Iris pigment epithelial cell (primary cell): ENCODE data around the gene EPAS1.

ENCODE experiments used
- DNase-seq: peaks from one replicate; pipeline ENCODE4 v3.0.0-alpha.2; 2011; ENCODE audit warnings: low read depth

EPAS1 gene

DNA sequence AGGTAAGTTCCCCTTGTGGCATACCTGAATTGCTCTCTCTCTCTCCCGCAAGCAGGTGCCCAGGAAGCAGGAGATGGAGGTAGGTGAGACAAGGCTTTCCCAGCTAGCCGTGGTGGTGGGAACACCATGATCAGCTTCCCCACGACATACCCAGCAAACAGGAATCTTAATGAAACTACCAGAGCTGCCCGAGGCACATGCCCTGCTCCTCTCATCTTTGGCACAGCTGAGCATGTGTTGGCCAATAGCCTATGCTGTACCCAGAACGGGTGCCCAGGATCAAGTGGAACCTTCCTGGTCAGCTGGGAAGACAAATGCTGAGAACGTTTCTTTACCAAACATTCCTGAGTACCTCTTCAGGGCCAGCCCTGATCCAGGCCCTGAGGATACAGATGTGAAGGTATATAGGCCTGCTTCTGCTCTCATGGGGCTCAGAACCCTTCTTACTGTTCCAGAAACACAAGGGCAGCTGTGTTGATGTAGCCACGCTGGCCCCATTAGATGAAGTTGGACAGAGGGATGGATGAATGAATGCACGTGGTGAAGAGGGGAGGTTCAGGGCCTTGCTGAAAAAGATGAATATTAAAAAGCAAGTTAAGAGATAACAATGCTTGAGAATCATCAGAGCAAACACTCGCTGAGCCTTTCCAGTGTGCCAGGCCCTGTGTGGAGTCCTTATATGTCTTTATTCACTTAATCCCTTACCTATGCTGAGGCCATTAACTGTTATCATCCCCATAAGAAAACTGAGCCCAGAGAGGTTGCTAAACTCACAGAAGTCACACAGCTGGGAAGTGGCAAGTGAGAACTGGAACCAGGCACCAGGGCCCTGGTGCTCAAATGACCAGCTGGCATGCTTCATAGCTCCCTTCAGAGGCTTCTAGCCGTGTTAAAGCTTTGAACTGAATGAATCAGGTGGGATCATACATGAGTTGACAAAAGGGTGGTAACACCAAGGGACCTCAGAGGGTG lies 113.4 kb downstream of the EPAS1 start:
- DNase-seq = no peak

DNA sequence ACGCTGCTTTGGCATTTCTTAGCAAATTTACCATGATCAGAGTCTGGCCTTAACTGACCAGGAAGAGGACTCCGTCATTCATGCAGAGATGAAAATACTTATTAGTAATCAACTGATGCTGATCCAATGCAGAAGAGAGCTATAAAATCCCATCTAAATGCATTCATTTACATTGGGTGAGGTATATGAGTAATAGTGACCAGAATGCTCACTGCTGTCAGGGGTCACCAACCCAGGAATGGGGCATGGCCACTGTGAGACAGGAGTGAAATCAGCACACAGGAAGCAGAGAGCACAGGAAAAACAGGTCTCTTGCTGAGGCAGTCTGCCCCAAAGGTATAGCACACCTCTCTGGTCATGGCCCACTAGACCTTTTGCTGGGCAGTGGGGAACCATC lies 114.0 kb downstream of the EPAS1 start:
- DNase-seq = no peak

DNA sequence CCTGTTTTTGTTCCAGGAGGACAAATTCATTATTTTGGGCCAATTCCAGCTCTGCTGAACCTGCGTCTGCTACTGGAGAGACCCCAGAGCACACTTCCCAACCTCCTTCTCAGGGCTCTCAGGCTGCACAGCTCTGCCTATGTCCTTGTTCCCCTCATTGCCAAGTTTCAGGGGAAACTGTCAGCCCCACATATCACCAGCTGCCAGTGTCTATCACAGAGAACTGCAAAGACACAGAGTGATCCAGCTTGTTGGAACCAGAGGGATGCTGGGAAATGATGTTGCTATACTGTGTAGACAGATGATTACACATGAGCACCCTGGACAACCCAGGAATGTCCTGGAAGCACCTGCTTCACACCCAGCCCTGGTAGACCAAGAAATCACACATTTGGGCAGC lies 114.8 kb downstream of the EPAS1 start:
- no peak for DNase-seq

DNA sequence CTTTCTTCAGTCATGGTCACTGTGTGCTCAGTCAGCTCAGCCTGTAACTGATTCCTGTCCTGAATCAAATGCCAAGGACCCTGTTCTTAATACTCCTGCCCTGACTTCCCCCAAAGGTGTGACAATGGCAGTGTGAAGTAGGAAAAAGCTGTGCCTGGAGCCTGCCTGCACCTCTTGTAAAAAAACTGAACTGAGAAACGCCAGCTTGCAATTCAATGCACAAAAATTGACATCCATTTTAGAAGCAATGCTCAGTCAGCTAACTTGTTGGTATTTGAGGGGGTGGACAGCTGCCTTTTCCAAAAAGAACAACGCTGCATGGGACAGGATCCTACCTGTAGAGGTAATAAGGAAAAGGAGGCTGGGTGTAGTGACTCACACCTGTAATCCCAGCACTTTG lies 115.9 kb downstream of the EPAS1 start:
- DNase-seq = no peak

DNA sequence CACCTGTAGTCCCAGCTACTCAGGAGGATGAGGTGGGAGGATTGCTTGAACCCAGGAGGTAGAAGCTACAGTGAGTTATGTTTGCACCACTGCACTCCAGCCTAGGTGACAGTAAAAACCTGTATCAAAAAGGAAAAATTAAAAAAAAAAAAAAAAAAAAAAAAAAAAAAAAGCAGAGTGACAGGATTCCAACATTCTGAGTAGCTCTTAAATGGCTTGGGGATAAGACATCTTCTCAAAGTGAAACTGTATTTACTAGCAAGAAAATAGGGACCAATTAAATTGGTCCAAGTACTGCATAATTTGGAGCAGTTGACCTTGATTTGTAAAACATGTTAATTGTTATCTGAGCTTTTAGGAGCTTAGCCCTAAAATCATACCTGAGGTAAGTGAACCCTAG lies 116.4 kb downstream of the EPAS1 start:
- DNase-seq = no peak

DNA sequence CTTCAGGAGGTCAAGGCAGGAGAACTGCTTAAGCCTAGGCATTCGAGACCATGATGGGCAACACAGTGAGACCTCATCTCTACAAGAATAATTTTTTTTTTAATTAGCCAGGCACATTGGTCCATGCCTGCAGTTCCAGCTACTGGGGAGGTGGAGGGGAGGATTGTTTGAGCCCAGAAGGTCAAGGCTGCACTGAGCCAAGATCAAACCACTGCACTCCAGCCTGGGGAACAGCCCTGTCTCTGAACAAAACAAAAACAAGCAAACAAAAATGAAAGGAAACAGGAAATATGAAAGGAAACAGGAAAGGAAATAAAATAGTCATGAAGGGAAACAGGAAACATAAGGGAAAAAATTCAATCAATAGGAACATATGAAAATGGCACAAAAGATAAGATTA lies 117.5 kb downstream of the EPAS1 start:
- DNase-seq = no peak

DNA sequence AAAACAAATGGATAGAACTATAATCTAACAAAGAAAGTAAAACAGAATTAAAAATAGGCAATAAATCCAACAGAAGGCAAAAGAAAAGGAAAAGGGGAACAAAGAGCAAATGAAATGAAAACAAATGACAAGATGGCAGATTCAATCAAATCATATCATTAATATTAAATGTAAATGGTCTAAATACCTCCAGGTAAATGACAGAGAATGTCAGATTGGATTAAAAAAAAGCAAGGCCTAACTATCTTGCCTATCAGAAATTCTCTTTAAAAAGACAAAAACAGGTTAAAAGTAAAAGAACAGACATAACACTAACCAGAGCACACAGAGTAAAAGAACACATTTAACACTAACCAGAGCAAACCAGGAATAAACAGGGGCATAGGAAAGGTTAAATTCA lies 119.1 kb downstream of the EPAS1 start:
- no peak for DNase-seq

DNA sequence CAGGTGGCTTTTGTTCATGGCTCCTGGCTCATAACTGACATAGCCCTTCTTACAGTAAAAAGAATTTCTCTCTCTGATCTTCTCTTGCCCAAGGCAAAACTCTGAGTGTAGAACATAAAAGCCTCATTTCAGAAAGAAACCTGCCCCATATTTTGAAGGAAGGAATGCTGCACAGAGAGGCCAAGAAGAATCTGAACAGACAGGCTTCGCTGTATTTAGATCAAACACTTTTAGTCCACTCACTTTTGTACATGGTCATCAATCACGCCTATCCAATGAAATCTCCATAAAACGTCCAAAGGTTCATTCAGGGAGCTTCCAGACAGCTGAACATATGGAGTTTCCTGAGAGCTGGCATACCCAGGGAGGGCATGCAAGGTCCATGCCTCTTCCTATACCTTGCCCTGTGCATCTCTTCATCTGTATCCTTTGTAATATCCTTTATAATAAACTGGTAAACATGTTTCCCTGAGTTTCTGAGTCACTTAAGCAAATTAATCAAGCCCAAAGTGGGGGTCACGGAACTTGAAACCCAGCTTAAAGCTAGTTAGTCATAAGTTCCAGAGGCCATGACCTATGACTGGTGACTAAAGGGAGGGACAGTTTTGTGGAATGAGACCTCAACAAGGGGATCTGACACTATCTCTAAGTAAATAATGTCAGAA lies 119.7 kb downstream of the EPAS1 start:
- DNase-seq = no peak

DNA sequence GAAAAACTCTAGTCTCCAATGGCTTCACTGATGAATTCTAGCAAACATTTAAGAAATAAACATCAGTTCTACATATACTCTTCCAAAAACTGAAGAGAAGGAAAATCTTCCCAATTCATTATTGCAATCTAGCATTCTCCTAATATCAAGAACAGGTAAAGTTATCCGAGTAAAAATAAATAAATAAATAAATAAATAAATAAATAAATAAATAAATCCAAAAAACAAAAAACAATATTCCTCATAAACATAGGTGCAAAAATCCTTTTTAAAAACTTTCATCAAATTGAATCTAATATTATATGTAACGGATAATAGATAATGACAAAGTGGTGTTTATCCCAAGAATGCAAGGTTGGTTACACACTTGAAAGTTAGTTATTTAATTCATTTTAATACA lies 123.7 kb downstream of the EPAS1 start:
- no peak for DNase-seq

DNA sequence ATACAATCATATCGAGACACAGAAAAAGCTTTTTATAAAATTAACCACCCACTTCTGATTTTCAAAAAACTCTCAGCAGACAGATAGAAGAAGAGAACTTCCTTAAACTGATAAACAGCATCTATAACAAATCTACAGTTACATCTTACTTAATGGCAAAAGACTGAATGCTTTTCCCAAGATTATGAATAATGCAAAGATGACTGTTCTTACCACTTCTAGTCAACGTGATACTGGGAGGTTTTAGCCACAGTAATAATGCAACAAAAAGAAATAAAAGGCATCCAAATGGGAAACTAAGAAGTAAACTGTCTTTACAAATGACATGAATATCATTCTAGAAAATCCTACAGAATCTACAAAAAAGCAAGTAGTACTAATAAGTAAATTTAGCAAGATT lies 124.2 kb downstream of the EPAS1 start:
- no peak for DNase-seq

DNA sequence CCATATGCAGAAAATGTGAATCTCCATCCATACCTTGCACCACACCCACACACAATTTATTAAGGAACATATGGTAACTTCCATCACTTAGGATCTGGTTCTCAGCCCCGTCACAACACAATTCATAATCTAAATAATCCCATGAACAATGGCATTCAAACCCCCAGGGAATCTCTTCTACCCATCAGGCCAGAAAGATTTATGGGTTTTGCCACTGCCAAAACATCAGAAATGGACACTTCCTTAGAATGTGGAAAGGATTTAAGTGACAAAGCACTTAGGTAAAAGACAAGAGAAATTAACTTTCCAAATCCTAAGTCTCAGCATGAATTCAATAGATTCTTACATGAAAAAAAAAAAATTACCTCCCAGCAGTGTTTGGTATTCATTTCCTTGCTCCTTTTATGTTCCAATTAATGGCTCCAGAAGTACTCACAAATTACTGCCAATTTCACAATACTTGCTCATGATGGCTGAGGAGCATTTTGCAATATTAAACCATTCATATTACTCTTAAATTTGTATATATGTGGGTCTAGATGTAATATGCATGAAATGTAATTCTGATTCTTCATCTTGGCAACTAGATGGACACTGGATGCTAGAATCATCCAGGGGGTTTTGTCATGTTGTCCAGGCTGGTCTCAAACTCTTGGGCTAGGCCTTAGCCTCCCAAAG lies 125.6 kb downstream of the EPAS1 start:
- DNase-seq = no peak

DNA sequence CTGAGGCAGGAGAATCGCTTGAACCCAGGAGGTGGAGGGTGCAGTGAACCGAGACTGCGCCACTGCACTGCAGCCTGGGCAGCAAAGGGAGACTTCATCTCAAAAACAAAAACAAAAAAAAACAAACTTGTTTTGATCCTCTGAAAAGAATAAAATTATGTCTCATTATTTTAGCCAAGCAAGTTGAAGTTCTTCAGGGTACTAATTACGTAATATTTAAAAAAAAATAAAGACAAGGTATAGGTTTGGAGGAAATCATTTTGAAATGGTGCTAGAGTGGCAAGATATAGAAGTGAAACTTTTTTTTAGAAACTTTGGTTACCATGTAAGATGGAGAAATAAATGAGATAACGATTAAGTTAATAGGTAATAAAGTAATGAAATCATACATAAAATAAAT lies 127.7 kb downstream of the EPAS1 start:
- DNase-seq = no peak

DNA sequence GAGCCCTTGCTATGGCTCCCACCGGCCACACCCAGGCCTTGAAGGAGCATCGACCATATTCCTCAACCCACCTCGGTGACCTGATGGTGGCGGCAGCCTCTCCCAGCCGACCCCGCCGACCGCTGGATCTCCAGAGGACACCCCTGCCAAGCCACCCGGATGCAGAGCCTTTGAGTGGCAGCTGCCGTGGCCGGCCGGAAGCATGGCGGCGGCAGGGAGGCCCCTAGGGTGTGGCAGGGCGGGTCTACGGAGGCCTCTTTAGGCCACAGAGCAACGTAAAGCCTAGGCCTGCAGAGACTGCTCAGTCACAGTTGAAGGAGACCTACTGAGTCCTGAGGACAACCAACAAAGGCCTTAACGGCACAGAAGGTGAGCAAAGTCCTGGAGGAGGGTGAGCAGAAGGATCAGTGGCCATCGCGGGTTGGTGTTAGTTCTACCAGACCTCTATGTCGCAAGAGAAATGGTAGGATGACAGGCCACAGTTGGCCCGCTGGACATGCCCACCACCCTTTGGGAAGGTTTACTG lies 131.8 kb downstream of the EPAS1 start:
- no peak for DNase-seq

DNA sequence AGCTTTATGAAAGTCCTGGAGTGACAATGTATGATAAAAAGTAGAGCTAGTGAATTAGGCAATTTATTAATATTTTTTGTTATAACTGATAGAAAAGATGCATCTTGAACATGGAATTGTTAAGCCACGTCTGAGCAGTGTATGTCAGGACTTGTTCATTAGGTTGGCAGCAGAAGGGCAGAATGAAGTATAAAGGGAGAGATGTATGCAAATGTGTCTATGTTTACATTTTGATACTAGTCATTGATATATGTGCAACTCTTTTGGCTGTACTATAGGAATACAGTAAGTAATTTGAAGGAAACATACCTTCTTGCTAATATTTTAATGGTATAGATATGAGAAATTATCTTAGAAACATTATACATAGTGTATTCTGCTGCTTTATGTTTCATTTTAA lies 133.2 kb downstream of the EPAS1 start:
- DNase-seq = no peak

DNA sequence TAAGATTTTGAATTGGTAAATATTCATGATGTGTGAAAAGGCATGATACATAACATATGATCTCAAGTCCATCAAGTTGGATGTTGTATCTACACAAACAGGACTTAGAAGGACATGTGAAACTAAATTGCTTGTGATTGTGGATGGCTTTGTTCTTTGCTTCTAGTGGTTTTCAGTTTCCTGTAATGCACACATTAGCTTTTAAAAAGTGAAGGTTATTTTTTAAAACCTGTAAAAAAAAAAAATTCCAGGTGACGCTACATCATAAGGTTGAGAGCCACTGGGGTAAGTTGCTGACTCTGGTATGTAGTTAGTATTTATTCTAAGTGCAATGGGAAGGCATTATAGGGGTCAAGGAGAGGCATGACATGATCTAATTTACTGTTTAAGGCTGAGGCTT lies 133.8 kb downstream of the EPAS1 start:
- DNase-seq = no peak

DNA sequence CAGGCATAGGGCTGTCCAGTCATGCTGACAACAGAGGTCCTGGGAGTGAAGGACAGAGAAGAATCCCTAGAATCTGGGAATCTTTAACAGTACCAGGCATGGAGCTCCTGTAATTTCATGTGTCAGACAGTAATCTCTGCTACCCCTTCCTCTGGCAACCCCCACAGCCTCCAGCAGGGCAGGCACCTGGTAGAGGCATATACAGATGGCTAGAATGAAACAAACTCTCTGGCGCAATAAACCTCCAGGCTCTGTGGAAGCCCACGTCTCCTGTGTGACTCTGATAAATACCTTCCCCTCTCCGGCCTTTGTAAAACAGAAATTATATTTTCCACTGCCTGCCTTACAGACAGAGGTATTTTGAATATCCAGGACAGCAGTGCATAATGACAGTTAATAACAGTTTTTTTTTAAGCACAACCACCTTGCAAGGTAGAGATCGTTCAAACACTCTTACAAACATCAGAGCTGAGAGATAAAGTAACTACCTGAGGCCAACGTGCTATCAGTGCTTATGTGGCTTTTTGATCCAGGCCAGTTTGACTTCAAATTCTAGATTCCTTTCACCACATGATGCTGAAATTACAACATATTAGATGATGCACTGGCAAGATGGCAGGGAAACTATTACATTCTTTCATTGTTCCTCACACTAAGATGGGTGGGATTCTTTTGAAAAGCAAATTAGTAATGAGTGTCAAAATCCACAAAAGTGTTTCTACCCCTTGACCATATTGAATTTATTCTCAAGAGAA lies 134.5 kb downstream of the EPAS1 start:
- peak; percentile 73 for DNase-seq

DNA sequence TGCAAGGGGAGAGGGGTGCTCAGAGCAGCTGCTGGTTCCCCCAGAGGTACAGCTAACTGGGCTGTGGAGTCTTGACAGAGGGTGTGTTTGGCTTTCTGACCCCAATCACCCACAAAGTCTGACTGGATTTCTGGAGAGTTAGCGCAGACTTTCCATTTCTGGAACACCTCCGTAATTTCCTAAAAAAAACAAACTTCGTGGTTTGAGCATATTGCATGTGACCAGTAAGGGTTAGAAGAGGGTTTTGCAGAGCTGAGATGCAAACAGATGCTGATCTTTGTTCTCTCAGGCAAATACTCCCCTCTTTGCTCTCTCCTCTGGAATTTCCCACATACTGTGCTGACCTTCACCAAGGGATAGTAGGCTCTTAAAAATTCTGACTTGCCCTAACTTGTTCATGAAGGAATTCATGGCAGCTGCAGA lies 137.7 kb downstream of the EPAS1 start:
- peak; percentile 90 for DNase-seq

DNA sequence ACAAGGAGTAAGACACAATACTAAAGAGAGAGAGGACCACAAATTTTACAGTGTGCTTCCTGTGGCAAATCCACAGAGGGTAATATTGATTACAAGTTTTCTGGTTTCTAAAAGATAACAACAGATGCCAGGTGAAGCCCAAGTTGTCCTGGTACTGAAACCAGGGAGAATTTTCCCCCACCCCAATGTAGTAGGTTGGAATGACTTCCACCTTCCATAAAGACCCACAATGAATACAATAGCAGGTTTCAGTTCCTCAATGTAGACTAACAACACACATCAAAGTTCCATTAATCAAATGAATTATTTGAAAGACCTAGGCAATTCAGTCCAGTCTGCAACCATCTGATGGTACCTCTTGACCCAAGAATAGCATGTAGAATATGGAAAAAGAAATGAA lies 138.1 kb downstream of the EPAS1 start:
- DNase-seq = no peak

DNA sequence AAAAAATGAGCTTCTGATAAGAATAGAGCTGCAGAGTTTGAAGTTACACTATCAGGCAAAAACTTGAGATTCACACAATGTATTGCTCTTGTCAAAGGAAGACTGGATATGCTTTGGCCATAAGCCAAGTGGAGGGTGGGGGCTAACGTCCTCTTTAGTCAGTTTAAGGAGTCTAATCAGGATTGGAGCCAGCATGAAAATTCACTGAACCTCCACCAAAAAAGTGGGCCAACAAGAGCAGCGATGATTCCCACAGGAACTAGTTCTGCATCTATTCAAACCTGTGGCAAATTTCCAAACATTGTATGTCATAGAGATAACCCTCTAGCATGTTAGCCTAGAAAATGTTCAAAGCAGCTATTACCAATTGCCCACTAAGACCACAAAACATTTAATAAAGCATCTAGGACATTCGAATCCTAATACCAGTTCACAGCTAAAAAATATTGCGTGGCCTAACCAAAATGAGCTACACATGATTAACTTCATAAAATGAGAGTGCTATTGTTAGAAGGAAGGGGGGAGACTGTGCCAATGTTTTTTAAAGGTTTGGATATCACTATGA lies 138.7 kb downstream of the EPAS1 start:
- peak; percentile 37 for DNase-seq
